Hematopoietic multipotent progenitor cell (in vitro differentiated cells): ENCODE results near the gene CSTF3. TPM values are rescaled to one million over a fixed set of nuclear protein-coding genes. Genes with fewer than 3 reads are reported as not detected.

Experiments used
- DNase-seq, 3 donors: peaks; one replicate each; pipeline ENCODE4 v3.0.0-alpha.2; 2011 to 2015; ENCODE audit warnings: low read depth in 2 of 3, low spot score in 2 of 3
- small RNA-seq: library from RNA; depleted of rRNA; stranded (forward); fragments of <200 nt; gene quantifications from one replicate; pipeline ENCODE3, GENCODE V24; 2012
- total RNA-seq: library from RNA; depleted of rRNA; stranded (reverse); fragments of >200 nt; gene quantifications from one replicate; pipeline ENCODE4 v1.2.3, GENCODE V29; 2012

CSTF3 gene
- total RNA-seq, 1 donor = 6.7 TPM

DNA sequence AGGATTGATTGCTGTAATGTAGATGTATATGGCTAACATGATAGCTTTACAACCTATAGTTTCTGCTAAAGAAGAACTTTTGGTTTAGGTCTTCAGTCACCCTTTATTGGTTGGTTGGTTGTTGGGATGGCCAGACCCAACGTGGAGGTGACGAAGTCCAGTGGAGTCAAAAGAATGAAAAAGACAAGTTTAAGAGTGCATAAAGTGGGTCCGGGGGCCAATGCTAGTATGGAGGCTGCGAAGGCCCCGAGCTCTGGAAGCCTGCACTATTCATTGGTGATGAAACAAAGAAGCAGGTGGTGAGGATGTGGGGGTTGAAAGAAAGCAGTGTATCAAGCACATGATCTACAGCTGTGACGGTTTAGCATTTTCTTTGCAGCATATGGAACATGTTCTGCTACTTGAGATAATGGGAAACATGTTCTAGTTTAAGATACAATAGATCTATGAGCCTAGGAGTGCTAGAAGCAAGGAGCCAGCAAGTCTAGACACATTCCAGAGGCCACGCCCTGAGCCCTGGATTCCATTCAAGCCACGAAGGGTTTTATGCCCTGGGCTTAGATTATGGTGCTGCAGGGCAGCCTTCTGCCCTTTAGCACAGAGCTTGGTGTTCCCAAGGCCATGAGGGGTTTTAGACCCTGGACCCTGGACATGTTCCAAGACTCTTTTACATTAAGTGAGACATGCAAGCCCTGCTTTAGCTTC lies 115.6 kb downstream of the CSTF3 start:
- DNase-seq = no peak

DNA sequence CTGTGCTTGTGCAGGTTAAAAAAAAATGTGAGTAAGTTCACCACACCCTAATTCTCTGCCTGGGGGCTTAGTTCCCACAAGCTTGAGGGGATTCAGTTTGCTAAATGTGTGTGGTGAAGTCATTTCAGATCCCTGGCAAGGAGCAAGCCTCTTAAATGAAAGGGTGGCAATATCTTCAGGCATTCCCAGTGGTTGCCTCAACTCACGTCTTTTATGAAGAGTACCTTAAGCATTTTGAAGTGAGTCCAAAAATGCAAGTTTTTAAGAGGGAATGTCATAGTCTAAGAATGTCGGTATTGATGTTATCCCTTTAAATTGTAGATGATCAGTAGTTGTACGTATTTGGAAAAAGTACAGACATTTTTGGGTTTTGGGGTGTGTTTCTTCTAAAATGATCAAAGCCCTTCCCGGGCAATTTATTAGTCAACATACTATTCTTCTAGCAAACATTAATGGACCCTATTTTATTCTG lies 117.0 kb downstream of the CSTF3 start:
- no peak for DNase-seq

DNA sequence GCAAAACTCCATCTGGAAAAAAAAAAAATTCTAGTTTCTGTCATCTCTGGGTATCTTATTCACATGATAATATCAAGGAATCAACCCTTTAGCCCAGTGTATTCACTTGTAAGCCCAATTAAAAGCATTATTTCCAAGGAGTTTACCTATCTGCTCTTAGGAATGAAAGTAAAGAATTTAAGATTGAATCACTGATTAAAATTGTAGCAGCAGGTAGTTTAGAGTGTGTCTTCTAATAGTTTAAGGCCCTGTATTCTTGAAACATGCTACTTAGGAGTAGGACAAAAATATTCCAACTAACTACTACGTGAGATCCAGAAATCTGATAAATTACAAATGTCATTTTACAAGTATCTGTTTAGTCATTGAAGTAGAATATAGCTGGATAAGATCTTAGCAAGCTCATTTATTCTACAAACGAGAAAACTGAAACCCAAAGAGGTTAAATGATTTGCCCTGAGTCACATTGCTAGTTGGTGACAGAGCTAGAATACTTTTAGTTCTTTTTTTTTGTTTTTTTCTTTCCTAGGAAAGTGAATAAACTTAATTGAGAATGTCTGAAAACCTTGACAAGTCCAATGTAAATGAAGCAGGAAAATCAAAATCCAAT lies 118.0 kb downstream of the CSTF3 start:
- no peak for DNase-seq

DNA sequence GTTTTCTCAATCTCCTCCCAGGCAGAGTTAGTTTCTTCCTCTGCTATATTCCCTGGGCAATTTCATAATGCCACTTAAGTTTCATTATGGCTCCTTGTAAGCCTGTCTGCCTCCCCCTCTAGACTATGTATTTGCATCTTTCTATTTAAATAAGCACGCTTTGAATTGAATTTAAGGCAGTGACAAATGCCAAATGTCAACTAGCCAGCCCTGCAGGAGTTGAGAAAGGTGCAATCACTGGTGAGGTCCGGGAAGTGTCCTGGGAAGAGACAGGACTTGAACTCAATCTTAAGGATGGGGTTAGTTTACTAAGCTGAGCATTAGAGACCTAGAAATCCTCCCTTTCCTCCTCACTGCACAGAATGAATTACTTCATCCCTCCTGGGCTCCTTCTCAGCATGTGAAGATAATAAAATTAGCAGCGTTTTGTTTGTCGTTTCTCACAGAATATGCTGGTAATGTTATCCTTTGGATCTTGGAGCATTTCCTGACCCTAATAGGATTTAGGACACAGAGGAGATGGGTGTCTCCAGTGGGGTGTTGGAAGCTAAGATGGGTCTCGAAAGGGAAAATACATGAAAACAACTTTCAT lies 120.3 kb downstream of the CSTF3 start:
- DNase-seq = no peak

DNA sequence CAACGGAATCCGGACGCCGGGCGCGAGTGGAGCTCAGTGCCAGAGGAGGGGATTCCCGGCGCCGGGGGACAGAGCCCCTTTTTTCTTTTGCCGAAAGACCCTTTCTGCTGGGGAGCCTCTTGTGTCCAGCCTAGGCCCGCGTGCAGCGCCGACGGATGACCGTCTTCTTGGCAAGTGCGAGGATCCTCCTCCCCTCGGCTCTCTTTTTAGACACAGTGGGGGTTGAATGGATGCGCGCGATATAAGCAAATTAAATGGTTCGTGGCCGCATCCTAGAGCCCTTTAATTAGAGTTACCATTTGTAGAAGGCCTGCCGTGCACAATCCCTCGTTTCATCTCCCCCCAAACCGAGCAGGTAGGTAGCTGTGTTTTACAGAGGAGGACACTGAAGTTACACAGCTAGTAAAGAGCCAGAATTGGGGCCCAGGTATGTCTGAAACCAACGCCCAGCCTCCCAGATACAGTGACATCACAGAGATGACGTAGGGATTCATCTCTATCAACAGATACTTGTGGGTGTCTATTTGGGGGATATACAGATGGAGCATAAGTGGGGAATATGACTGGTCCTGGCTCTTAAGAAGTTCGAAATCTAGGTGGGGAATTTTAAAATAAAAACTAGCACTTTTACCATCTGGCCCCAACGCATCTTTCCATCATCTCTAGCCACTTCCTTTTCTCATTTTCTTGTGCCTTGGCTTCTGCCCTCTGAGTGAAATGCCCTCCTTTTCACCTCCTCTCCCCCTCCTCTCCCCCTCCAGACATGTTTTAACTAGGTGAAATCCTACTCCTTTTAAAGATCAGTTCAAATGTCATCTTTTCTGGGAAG lies 121.0 kb downstream of the CSTF3 start:
- peak in 1 of 3 donors; percentile 28 for DNase-seq

DNA sequence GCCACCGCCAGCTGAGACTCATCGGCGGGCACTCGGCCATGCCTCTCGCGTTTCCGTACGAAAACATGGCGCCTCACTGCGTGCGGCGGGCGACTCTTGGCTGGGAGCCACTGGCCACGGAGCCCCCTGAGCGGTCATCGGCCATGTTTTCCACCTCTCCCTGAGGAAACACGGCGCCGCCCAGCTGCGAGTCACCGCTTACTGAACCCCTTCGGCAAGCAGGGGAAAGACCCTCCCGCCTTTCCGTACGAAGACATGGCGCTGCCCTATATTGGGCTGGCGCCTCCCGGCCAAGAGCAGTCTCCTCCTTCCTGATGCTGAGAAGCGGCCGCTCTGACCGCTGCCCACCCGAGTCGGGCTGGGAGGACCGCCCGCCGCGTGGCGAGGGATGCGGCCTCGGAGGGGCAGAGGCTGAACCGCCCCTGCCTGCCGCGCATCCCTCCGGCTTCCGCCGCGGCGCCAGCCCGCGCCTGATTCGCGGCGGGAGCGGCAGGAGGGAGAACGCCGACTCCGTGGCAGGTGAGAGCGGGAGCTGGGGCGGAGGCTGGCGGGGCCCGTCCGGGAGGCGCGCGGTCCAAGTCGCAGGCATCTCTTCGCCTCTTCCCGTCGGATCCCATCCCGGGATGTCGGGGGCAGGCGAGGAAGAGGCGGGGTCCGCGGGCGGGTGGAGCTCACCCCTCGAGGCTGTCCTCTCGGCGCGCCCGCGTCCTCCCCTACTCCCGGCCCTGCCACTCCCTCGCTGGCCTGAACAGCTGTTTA lies 121.8 kb downstream of the CSTF3 start, which contains the start of gene TCP11L1:
TSS of gene TCP11L1 (plus strand) at position 299 of the 759 bp plus-strand sequence. CDS start 4,202 bp downstream, outside the sequence.
- DNase-seq = peak; percentile 68 to 91 (median 87)

DNA sequence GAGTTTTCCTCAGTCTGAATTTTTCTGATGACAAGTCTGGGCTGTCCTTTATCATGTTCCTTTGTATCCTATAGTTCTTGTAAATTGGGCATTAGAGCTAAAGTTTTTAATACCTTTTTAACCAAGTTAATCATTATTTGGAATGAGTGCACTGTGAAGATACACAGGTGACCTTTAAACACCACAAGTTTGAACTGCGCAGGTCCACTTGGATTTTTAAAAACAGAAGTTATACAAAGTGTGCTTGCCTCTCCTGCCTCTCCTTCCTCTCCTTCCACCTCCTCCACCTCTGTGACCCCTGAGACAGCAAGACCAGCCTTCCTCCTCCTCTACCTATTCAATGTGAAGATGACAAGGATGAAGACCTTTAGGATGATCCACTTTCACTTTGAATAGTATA lies 126.3 kb downstream of the CSTF3 start:
- no peak for DNase-seq

Small RNA genes lying within 50 kb of the gene (small RNA-seq; reads per million reads assigned to genes)
- gene RF00019 = not detected

Other genes starting within 250 kb of the CSTF3 start
- gene DEPDC7, start 145.6 kb downstream of the CSTF3 start, total RNA-seq = 1.9 TPM
- 21.0 TPM for gene TCP11L1, start 121.9 kb downstream of the CSTF3 start, total RNA-seq
- gene HIPK3, start 95.9 kb upstream of the CSTF3 start, total RNA-seq = 73.0 TPM
- under 0.01 TPM for gene KIAA1549L, start 214.6 kb upstream of the CSTF3 start, total RNA-seq